GM12891 (cell line): Measurements from ENCODE around the gene ZNRD2.
A peak's percentile ranks its signal among the peaks of the same experiment; 100 is the strongest.

Experiments
- POLR2A ChIP-seq: IDR thresholded peaks from 2 replicates; pipeline ENCODE4 v1.6.1; 2011; ENCODE audit warnings: low read depth, low read length, control low read depth
- TAF1 ChIP-seq: IDR thresholded peaks from 2 replicates; pipeline ENCODE4 v1.6.1; 2011; ENCODE audit warnings: low read depth, low read length, control low read depth

DNA sequence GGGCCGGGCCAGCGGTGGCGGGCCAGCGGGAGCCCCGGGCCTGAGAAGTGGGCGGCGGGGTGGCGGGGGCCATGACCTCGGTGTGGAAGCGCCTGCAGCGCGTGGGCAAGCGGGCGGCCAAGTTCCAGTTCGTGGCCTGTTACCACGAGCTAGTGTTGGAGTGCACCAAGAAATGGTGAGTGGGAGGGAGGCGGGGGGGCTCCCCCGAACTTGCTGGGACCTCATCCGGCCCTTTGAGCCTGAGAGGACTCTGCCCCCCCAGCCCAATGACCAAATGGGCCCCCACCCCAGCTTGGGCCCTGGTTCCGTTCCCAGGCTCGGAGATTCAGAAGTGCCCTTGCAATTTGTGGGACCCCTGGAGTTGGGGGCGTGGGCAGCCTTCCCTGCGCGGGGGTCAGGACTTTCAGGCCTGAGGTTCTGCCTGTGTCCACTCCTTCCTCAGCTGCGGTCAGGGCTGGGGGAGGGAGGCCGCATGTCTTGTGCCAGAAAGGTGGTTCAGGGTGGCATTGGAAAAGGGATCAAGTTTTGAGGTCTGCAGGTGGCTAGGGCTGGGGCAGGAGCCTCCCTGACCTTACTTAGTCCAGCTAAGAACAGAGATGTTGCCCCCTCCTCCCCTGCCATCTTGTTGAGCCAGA is 6.1 kb downstream of the ZNRD2 start:
- TF ChIP-seq TAF1 (no peak), POLR2A (0 out of 2 replicates have a peak, but pooled peaks have one; percentile 5)
